ENCODE measurements around the gene NKX2-3. TPM values are rescaled to one million over a fixed set of nuclear protein-coding genes. Genes with fewer than 3 reads are reported as not detected.
A peak's percentile ranks its signal among the peaks of the same experiment; 100 is the strongest.

NKX2-3 gene
- 0.25 and 0.32 TPM in 2 replicates for total RNA-seq (2014; rRNA removed; shearing (Covaris generic))
- 0.46 TPM in 1 of 2 replicates, not detected in the other for polyA plus RNA-seq (2014; cell fraction: nucleus; rRNA removed)

DNA sequence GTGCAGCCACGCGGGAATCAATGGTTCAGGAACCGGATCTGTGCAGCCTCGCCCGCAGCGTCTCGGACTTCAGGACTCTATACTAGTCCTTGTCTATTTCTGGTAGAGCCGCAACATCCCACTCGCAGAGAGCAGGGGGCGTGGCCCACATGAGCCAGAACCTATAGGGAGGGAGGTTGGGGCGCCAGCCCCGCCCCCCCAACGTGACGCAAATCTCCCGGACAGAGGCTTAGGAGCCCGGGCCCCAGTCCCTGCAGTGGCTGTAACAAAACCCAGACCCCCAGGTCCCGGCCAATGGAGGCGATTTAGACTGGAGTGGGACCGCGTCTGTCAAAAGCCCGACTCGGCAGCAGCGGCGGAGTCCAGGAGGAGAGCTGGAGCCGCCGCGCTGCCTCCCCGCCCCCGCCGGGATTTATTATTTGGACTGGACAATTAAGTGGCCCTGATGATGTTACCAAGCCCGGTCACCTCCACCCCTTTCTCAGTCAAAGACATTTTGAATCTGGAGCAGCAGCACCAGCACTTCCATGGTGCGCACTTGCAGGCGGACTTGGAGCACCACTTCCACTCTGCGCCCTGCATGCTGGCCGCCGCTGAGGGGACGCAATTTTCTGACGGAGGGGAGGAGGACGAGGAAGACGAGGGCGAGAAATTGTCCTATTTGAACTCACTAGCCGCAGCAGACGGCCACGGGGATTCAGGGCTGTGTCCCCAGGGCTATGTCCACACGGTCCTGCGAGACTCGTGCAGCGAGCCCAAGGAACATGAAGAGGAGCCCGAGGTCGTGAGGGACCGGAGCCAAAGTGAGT lies at the start of gene NKX2-3:
TSS of gene NKX2-3 (plus strand) at position 256 of the 809 bp plus-strand sequence. CDS start at position 446, 190 bp downstream.
- DNase-seq (ENCODE audit: extremely low read depth, low read depth) = peak; percentile 43

DNA sequence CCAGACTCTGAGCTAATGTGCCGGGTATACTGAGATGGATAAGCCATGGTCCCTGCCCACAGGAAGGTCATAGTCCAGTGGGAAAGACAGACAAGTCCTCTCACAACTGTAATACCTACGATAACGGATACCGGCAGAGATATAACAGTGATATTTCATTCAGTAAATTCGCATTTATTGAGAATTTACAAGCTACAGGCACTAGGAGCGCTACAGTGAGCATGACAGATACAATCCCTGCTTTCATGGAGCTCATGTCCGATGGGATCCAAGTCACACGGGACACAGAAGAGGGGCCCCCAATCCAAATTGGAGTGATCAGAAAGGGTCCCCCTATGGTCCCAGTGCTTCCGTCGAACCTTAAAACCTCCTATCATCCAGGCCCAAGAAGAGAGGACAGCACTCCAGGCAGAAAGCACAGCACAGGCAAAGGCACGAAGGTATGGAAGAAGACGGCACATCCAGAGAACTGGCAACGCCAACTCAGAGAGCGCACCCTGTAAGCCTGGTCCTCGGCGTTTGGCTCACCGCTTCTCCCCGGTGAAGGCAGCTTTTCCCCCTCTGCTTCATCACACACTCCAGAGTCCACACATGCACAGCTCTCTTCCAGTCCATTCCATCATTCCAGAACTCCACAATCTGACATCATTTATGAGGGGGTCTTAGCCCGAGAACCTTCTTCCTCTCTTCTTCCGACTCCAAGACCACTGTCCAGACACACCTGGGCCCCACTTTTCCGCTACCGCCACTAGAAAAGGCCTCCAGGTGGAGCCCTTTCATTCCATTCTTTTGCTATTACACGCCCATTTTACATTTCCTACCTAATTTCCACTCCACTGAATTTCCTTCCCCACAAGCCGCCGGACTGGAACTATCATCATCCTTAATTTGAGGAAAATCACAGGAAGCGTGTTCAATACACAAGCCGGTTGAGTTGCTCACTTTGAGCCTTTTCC lies 47.8 kb upstream of the NKX2-3 start:
- peak; percentile 9 for DNase-seq (ENCODE audit: extremely low read depth, low read depth)

- no peak for DNase-seq (ENCODE audit: extremely low read depth, low read depth)
Observed at GRCh38 chr10:99487125-99487807, 45.5 kb upstream of the NKX2-3 start.

- DNase-seq (ENCODE audit: extremely low read depth, low read depth) = no peak
Observed at GRCh38 chr10:99489271-99489670, 43.5 kb upstream of the NKX2-3 start.

DNA sequence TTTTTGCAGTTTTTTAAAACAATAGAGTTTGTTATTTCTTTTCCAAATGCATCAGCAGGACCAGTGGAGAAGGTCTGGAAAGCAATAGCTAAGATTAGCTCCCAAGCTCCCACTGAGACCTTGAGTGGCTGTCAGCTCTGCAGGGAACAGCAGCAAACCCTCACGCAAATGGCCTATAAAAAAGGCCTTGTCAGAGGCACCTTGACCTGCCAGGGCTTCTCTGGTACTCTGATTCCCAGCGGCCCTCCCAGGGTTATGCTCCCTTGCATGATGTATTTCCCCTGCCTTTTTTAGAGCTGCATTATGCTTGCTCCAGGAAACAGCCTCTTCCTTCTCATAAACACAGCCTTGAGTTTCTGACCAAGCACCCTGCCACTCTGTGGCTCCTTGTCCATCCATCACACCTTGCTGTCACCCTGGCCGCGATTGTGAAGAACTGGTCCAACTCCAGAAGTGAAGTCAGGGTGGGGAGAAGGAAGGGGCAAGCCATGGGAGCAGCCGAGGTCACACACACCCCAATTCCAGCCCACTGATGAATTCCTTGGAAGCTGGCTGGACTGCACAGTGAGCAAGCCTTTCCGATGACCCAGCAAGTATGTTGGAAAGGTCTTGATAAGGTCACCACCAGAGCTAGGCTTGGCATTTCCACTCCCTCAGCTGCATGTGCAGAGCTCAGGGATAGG lies 35.3 kb upstream of the NKX2-3 start:
- no peak for DNase-seq (ENCODE audit: extremely low read depth, low read depth)

- no peak for DNase-seq (ENCODE audit: extremely low read depth, low read depth)
Observed at GRCh38 chr10:99506416-99506815, 26.3 kb upstream of the NKX2-3 start.

DNA sequence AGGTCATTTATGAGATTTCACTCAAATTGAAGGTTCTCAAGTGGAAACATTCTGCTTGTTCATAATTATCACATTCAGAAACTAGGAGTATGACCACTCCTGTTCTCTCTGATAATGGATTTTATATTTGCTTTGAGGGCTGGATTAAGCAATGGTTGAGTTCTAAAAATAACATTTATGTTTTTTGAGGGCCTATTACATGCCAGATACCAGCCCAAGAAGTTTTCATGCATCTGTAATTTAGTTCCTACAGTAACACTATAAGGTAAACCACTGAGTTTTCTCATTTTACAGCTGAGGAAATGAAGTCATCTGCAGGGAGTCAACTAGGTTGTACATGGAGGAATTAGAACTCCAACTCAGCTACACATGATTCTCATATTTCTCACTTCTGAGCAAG lies 25.5 kb upstream of the NKX2-3 start:
- no peak for DNase-seq (ENCODE audit: extremely low read depth, low read depth)

DNA sequence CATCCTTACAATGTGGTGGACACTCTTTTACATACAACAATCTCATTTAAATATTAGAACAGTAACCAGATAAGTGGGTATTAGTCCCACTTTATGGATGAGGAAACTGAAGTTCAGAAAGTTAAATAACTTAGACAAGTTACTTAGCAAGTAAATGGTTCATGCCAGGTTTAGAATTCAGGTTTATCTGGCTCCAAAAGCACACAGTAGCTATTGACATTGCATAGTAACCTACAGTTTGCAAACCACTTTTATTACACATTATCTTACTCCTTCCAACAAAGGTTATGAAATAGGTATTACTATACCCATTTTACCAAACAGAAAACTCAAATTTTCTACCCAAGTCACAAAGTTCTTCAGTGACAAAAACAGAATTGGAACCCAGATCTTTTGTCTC lies 19.7 kb upstream of the NKX2-3 start:
- DNase-seq (ENCODE audit: extremely low read depth, low read depth) = no peak

GRCh38 chr10:99519690-99520039 lies 13.1 kb upstream of the NKX2-3 start:
- no peak for DNase-seq (ENCODE audit: extremely low read depth, low read depth)

- DNase-seq (ENCODE audit: extremely low read depth, low read depth) = no peak
Observed at GRCh38 chr10:99520040-99520846, 12.5 kb upstream of the NKX2-3 start.

DNA sequence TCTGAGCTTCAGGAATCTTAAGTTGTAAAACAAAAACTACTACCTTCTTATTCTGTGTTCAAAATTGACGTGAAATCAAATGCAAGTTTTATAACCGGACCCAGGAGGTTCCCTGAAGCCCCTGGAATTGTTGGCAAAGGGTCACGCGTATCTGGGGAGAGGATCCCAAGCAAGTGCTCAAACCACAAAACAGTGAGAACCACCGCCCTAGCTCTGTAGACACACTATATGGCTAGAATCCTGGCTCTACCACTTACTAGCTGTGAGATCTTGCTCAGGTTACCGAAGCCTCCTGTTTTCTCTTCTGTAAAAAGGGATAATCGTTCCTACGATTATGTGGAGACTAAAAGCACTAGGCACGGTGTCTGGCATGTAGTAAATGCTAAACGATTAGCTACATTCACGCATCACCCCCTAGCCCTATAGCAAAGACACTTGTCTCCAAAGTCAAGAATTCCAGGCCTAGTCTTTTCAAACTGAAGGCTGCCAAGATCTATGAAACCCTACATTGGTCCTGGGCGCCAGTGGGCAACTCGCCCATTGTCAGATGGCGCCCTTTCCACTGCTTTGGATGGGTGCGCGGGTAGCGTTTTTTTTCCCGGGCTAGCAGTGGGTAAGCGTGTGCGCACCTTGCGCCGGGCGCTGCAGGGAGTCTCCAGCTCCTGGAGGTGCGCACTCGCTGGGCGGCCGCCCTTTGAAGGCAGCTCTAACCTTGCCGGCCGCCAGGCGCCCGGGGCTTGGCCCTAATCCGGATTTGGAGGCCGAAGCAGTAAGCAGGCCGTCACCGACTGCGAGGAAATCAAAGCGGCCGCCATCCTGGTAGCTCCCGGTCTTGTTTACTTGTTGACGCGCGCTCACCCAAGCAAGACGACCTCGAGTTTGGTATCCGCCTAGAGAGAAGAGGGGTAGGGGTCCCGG lies 11.6 kb upstream of the NKX2-3 start:
- no peak for DNase-seq (ENCODE audit: extremely low read depth, low read depth)

GRCh38 chr10:99521765-99522469 lies 10.8 kb upstream of the NKX2-3 start:
- DNase-seq (ENCODE audit: extremely low read depth, low read depth) = no peak

DNA sequence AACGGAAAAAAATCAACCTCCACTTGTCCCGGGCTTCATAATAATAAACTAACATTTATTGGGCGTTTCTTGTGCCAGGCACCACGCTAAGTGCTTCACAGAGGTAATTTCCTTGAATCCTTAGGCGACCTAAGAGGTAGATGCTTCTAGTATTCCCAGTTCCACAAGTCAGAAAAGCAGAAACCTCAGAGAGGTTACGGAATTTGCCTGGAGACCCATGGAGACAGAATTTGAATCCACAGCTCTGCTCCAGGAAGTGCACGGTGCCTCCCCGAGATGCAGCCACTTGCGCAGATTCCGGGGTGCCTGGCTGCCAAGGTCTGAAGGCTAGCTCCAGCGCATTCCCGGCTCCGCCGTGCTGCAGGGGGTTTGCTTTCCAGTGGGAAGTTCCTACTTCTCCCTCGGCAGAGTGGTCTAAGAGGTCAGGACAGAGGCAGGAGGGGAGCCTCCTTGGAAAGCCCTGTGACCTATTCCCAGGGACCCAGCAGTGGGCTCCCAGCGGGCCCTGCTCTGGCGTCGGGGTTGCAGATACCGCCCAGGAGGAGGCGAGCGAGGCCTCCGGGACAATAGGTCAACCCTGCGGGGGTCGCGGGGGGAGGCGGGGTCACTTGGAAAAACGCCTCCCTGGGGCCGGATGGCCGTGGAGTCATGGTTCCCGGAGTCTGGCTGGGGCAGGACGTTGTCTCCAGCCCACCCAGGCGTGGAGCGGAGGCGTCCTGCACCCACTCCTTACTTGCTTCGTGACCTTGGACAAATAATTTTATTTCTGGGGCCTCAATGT lies 10.1 kb upstream of the NKX2-3 start:
- no peak for DNase-seq (ENCODE audit: extremely low read depth, low read depth)

- no peak for DNase-seq (ENCODE audit: extremely low read depth, low read depth)
Observed at GRCh38 chr10:99523251-99523773, 9.4 kb upstream of the NKX2-3 start.

GRCh38 chr10:99524050-99524666 lies 8.6 kb upstream of the NKX2-3 start:
- DNase-seq (ENCODE audit: extremely low read depth, low read depth) = no peak

GRCh38 chr10:99524736-99525380 lies 7.9 kb upstream of the NKX2-3 start:
- no peak for DNase-seq (ENCODE audit: extremely low read depth, low read depth)
